Ovary (tissue), 9 donors: ENCODE measurements around the gene SPAG16. TPM values are rescaled to one million over a fixed set of nuclear protein-coding genes. Genes with fewer than 3 reads are reported as not detected.

Experiments
- DNase-seq, 5 donors: peaks; one replicate each; pipeline ENCODE4 v3.0.0-alpha.2; 2019 to 2020
- H3K27ac ChIP-seq, 2 donors: fragments of 200-600 bp; one replicate each; pipeline versions ENCODE4 v1.5.1 to v1.8.0; 2019 to 2022
- H3K27me3 ChIP-seq: fragments of 200-600 bp; one replicate; pipeline ENCODE4 v1.8.0; 2022
- H3K36me3 ChIP-seq: fragments of 200-600 bp; sonication (generic); one replicate; pipeline ENCODE4 v1.5.1; 2019
- H3K4me1 ChIP-seq: one replicate; pipeline ENCODE4 v1.8.1; 2013; ENCODE audit warnings: mild to moderate bottlenecking, moderate library complexity; ENCODE audit not compliant: insufficient read depth
- H3K4me3 ChIP-seq: fragments of 200-600 bp; sonication (generic); one replicate; pipeline ENCODE4 v1.5.1; 2017
- H3K9me3 ChIP-seq, 2 donors: fragments of 200-600 bp in 1 of 2; sonication (generic) in 1 of 2; one replicate each; pipeline versions ENCODE4 v1.5.1 to v1.8.1; 2013 to 2019; ENCODE audit warnings: mild to moderate bottlenecking in 1 of 2, moderate library complexity in 1 of 2
- CTCF ChIP-seq, 3 donors: fragments of 450-650 bp in 2 of 3; fragments of 200-600 bp in 1 of 3; IDR thresholded peaks; one replicate each; pipeline versions ENCODE4 v1.5.1 to v1.8.0; 2016 to 2022; ENCODE audit warnings: antibody characterized with exemption in 3 of 3, mild to moderate bottlenecking in 1 of 3
- EP300 ChIP-seq: sonication (generic); formaldehyde crosslinking; IDR thresholded peaks from one replicate; pipeline ENCODE4 v1.6.1; 2017; ENCODE audit warnings: antibody characterized with exemption
- POLR2A ChIP-seq: fragments of 450-650 bp; IDR thresholded peaks from one replicate; pipeline ENCODE4 v1.6.1; 2017; ENCODE audit warnings: antibody characterized with exemption, mild to moderate bottlenecking, moderate library complexity
- WGBS, 3 donors: extraction: QIAGEN DNeasy Blood & Tissue Kit in 1 of 3; methylation state at CpG; one replicate each; pipeline versions ENCODE4 v1.1.5 to v1.1.7; 2013 to 2017; 5-methylcytosine and 5-hydroxymethylcytosine counted together
- intact Hi-C, 4 donors: fragments of 100-400 bp; cut with DNase I; formaldehyde crosslinking; loops; one replicate each; pipeline versions ENCODE4 v1.11.0 to v1.15.1; 2022 to 2023
- polyA plus RNA-seq, 2 donors: library from polyadenylated mRNA; stranded (reverse); fragments of 200-250 nt in 1 of 2; fragments of 350-450 nt in 1 of 2; fragmentation: Illumina TruSeq in 1 of 2; extraction: RNeasy Lipid Tissue Mini Kit (QIAGEN cat#74804) in 1 of 2; gene quantifications; one replicate each; pipeline ENCODE4 v1.2.3, GENCODE V29; 2013 to 2014
- total RNA-seq, 7 donors: library from RNA; depleted of rRNA in 2 of 7; stranded (reverse); fragments of >200 nt in 2 of 7; fragmentation: NEBNext Ultra II Directional in 3 of 7; extraction: Animal tissue kit (Norgen Biotek cat#: 25700) in 3 of 7; gene quantifications; one replicate each; pipeline versions ENCODE4 v1.1.0 to v1.2.4, GENCODE V29; 2016 to 2023
- donor health status: DM: no; HTN: no; CAD: no; lungs with moderate emphysema.
- donor health status: DM: no; HTN: no; CAD: no.
- donor health status: Bipolar disorder and iron deficiency.
- donor health status: DM: yes; HTN: yes; CAD: no.
- donor health status: DM: no; HTN: no; CAD: no.
- donor health status: DM: yes; HTN: yes; CAD: no.

SPAG16 gene
- total and polyA plus RNA-seq, 9 donors = 25.2 to 58.7 (median 28.9) TPM

GRCh38 chr2:214232271-214232670 lies 948.0 kb downstream of the SPAG16 start:
- Histone ChIP-seq H3K36me3 (no peaks in the 10 kb centered on the region), H3K4me3 (no peak overlapping the region), H3K4me1 (no peaks in the 10 kb centered on the region), H3K27me3 (no peaks in the 10 kb centered on the region), H3K9me3 (no peaks in the 10 kb centered on the region), H3K27ac (no peak overlapping the region)
- no peak for DNase-seq
- WGBS, 3 donors = 55 to 65% (median 60%) methylated on average over 2 of the region's 2 CpGs
- intact Hi-C loops = no loop called here
- TF ChIP-seq POLR2A (no peak), EP300 (no peak), CTCF (IDR thresholded peaks at IDR 0.05) (no peak)

- no peak overlapping the region for H3K27ac ChIP-seq
- H3K9me3 ChIP-seq = no peaks in the 10 kb centered on the region
- H3K4me1 ChIP-seq = no peaks in the 10 kb centered on the region
- no peak for DNase-seq
- no peaks in the 10 kb centered on the region for H3K27me3 ChIP-seq
- no peak overlapping the region for H3K4me3 ChIP-seq
- no peaks in the 10 kb centered on the region for H3K36me3 ChIP-seq
- intact Hi-C loops = no loop called here
- no peak for TF ChIP-seq CTCF (IDR thresholded peaks at IDR 0.05)
- no peak for TF ChIP-seq EP300
- TF ChIP-seq POLR2A = no peak
Measured at GRCh38 chr2:214233164-214233563, 948.9 kb downstream of the SPAG16 start.

- 74 to 83% (median 75%) methylated on average over 1 of the region's 1 CpG for WGBS, 3 donors
- intact Hi-C loops = no loop called here
- H3K27me3 ChIP-seq = no peaks in the 10 kb centered on the region
- no peaks in the 10 kb centered on the region for H3K9me3 ChIP-seq
- no peak overlapping the region for H3K4me3 ChIP-seq
- H3K36me3 ChIP-seq = no peaks in the 10 kb centered on the region
- DNase-seq = no peak
- H3K27ac ChIP-seq = no peak overlapping the region
- TF ChIP-seq CTCF (IDR thresholded peaks at IDR 0.05) = no peak
- no peak for TF ChIP-seq EP300
- no peak for TF ChIP-seq POLR2A
- H3K4me1 ChIP-seq = no peaks in the 10 kb centered on the region
Measured at GRCh38 chr2:214242797-214243196, 958.5 kb downstream of the SPAG16 start.

- WGBS, 3 donors = 43 to 58% (median 46%) methylated on average over 1 of the region's 1 CpG
- H3K36me3 ChIP-seq = no peaks in the 10 kb centered on the region
- no peak overlapping the region for H3K4me3 ChIP-seq
- intact Hi-C loops = no loop called here
- no peaks in the 10 kb centered on the region for H3K9me3 ChIP-seq
- DNase-seq = no peak
- H3K27ac ChIP-seq = no peak overlapping the region
- no peaks in the 10 kb centered on the region for H3K27me3 ChIP-seq
- TF ChIP-seq POLR2A (no peak), CTCF (IDR thresholded peaks at IDR 0.05) (no peak)
- H3K4me1 ChIP-seq = no peaks in the 10 kb centered on the region
Measured at GRCh38 chr2:214244847-214245246, 960.6 kb downstream of the SPAG16 start.

- Histone ChIP-seq H3K4me1 (no peaks in the 10 kb centered on the region), H3K27ac (no peak overlapping the region), H3K27me3 (no peaks in the 10 kb centered on the region), H3K9me3 (no peaks in the 10 kb centered on the region), H3K4me3 (no peak overlapping the region), H3K36me3 (no peaks in the 10 kb centered on the region)
- TF ChIP-seq POLR2A = no peak
- no peak for TF ChIP-seq CTCF (IDR thresholded peaks at IDR 0.05)
- no peak for TF ChIP-seq EP300
- intact Hi-C loops = no loop called here
- no peak for DNase-seq
Measured at GRCh38 chr2:214246417-214246816, 962.2 kb downstream of the SPAG16 start.
